ENCODE data around the gene OBSCN.

DNA sequence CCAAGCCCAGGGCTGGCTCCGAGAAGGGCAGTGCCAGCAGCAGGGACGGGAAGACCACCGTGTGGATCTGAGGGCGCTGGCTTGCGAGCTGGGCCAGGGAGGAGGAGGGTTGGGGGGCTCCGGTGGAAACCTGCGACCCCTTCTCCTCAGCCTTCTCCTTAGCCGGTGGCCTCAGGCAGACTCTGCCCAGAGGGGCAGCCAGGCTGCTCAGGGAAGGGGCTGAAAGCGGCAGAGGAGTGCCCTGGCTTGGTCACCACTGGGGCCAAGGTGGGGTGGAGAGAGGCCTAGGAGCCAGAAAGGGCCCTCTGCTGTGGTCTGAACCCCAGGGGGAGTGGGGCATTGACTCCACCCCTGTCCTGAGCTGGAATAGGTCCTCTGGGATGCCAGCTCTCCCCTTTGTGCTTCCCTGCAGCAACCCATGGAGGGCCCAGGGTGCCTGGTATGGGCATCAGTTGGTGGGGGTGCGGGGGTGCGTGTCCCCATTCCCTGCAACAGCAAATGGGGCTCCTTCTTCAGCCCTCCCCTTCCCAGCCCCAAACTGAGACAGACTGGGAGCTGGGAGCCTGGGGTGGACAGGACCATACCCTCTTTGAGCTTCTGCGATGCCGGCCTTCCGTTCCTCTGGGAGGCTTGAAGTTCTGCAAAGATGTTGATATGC lies 48.7 kb upstream of the OBSCN start:
- TF ChIP-seq CTCF (IDR thresholded peaks at IDR 0.05) (no peak), REST (IDR thresholded peaks at IDR 0.05; ENCODE audit: insufficient read depth in 1 of 2, low read depth in 2 of 2, low read length in 1 of 2) (no peak), POLR2AphosphoS5 (IDR thresholded peaks at IDR 0.05; ENCODE audit: low read depth, low read length) (no peak), TCF7L2 (IDR thresholded peaks at IDR 0.05; ENCODE audit: low read depth, low read length) (no peak)
